Erythroblast (primary cell): ENCODE measurements around the gene HBA2.

Experiments
- GATA1 ChIP-seq: IDR thresholded peaks from 2 replicates; pipeline ENCODE4 v1.6.1; 2011; ENCODE audit warnings: low read depth, mild to moderate bottlenecking, control low read depth, low read length, moderate library complexity
- POLR2A ChIP-seq: IDR thresholded peaks from 2 replicates; pipeline ENCODE4 v1.6.1; 2011; ENCODE audit warnings: mild to moderate bottlenecking, low read length

DNA sequence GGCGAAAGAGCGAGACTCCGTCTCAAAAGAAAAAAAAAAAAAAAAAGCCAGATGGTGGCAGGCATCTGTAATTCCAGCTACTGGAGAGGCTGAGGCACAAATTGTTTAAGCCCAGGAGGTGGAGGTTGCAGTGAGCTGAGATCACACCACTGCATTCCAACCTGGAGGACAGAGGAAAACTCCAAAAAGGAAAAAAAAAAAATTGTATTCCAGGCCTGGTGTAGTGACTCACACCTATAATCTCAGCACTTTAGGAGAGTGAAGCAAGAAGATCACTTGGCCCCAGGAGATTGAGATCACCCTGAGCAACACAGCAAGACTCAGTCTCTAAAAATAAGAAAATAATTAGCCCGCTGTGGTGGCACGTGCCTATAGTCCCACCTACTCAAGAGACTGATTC lies 27.7 kb downstream of the HBA2 start:
- no peak for TF ChIP-seq POLR2A
- no peak for TF ChIP-seq GATA1
